SK-N-SH (cell line): ENCODE results near the gene NRM. TPM values are rescaled to one million over a fixed set of nuclear protein-coding genes. Genes with fewer than 3 reads are reported as not detected.
"Not testable (repeated sequence)": the region's sequence is repeated elsewhere in the genome, so short reads cannot be mapped to it uniquely, and the experiment has no call there.

Source experiments
- CTCF ChIA-PET: fragments of 300-600, 350-600 bp; formaldehyde crosslinking; extraction: SDS; loops from one replicate; lab custom pipeline; 2021; lab: Yijun Ruan, JAX
- POLR2A ChIA-PET: fragments of 350-600 bp; sonication (Branson Sonifier 250); formaldehyde crosslinking; extraction: SDS; loops from one replicate; lab custom pipeline; 2020; ENCODE audit warnings: antibody characterized with exemption, inconsistent platforms; lab: Yijun Ruan, JAX
- DNase-seq: peaks from one replicate; pipeline ENCODE4 v3.0.0; 2012
- H2AFZ ChIP-seq: fragments of 200-600 bp; sonication (generic); 2 replicates; pipeline ENCODE4 v1.8.1; 2016; ENCODE audit warnings: antibody characterized with exemption, mild to moderate bottlenecking, low read depth
- H3F3A ChIP-seq: fragments of 200-600 bp; sonication (generic); replicated peaks from 2 replicates; pipeline ENCODE3; 2016; ENCODE audit warnings: antibody characterized with exemption, mild to moderate bottlenecking; ENCODE audit not compliant: insufficient read depth
- H3K27ac ChIP-seq, 2 experiments: fragments of 200-500 bp in 1 of 2; fragments of 200-600 bp in 1 of 2; sonication (Bioruptor generic) in 1 of 2; sonication (generic), shearing (Covaris generic) in 1 of 2; 2 replicates each; pipeline versions ENCODE4 v1.5.1 to v1.6.1; 2014 to 2016; ENCODE audit warnings: low read depth in 2 of 2, inconsistent platforms in 1 of 2, low read length in 1 of 2, mild to moderate bottlenecking in 1 of 2, mixed read lengths in 1 of 2
- H3K27me3 ChIP-seq: fragments of 200-600 bp; sonication (generic), shearing (Covaris generic); 2 replicates; pipeline ENCODE4 v1.6.1; 2016; ENCODE audit warnings: mixed run types; ENCODE audit not compliant: insufficient read depth
- H3K36me3 ChIP-seq, 2 experiments: fragments of 200-500 bp in 1 of 2; fragments of 200-600 bp in 1 of 2; sonication (Bioruptor generic) in 1 of 2; sonication (generic) in 1 of 2; replicated peaks in 1 of 2; 2 replicates each; pipeline versions ENCODE3 to v1.5.1; 2014 to 2016; ENCODE audit warnings: low read length in 1 of 2, mild to moderate bottlenecking in 1 of 2; ENCODE audit not compliant: insufficient read depth in 2 of 2, control insufficient read depth in 1 of 2
- H3K4me1 ChIP-seq, 2 experiments: fragments of 200-500 bp in 1 of 2; fragments of 200-600 bp in 1 of 2; sonication (Bioruptor generic) in 1 of 2; sonication (generic), shearing (Covaris generic) in 1 of 2; 2 replicates each; pipeline versions ENCODE4 v1.5.1 to v1.6.1; 2014 to 2016; ENCODE audit warnings: low read depth in 1 of 2, low read length in 1 of 2, mixed run types in 1 of 2; ENCODE audit not compliant: insufficient read depth in 2 of 2, control insufficient read depth in 1 of 2
- H3K4me2 ChIP-seq: fragments of 200-600 bp; sonication (generic), shearing (Covaris generic); 2 replicates; pipeline ENCODE4 v1.6.1; 2017; ENCODE audit warnings: mixed run types
- H3K4me3 ChIP-seq, 2 experiments: fragments of 200-500 bp in 1 of 2; fragments of 200-600 bp in 1 of 2; sonication (Bioruptor generic) in 1 of 2; sonication (generic), shearing (Covaris generic) in 1 of 2; 2 replicates each; pipeline versions ENCODE4 v1.5.1 to v1.8.1; 2014 to 2016; ENCODE audit warnings: low read depth in 2 of 2, inconsistent platforms in 1 of 2, low read length in 1 of 2, mild to moderate bottlenecking in 1 of 2, mixed read lengths in 1 of 2, moderate library complexity in 1 of 2
- H3K79me2 ChIP-seq: fragments of 200-600 bp; sonication (generic); 2 replicates; pipeline ENCODE4 v1.8.1; 2017; ENCODE audit warnings: mild to moderate bottlenecking; ENCODE audit not compliant: insufficient read depth
- H3K9ac ChIP-seq: fragments of 200-600 bp; sonication (generic); 2 replicates; pipeline ENCODE4 v1.6.1; 2017; ENCODE audit warnings: mixed run types
- H3K9me2 ChIP-seq: fragments of 200-600 bp; sonication (generic); 2 replicates; pipeline ENCODE4 v1.6.1; 2017; ENCODE audit warnings: mixed run types
- H3K9me3 ChIP-seq: fragments of 200-600 bp; sonication (generic); 2 replicates; pipeline ENCODE4 v1.6.1; 2017; ENCODE audit warnings: mixed run types, mild to moderate bottlenecking, moderate library complexity
- H4K20me1 ChIP-seq: fragments of 200-600 bp; sonication (generic); 2 replicates; pipeline ENCODE4 v1.6.1; 2017; ENCODE audit warnings: mild to moderate bottlenecking, mixed run types; ENCODE audit not compliant: insufficient read depth
- MXI1 ChIP-seq: IDR thresholded peaks from 2 replicates; pipeline ENCODE4 v1.6.1; 2012; ENCODE audit warnings: mild to moderate bottlenecking, low read depth, low read length, improper control_type of control experiment
- PBX3 ChIP-seq: IDR thresholded peaks from 2 replicates; pipeline ENCODE4; 2012
- REST ChIP-seq: IDR thresholded peaks from 2 replicates; pipeline ENCODE4 v1.6.1; 2012; ENCODE audit warnings: mild to moderate bottlenecking, low read depth, low read length, moderate library complexity
- TEAD4 ChIP-seq: IDR thresholded peaks from 2 replicates; pipeline ENCODE4 v1.4.0; 2012; ENCODE audit warnings: mild to moderate bottlenecking, borderline replicate concordance; ENCODE audit not compliant: insufficient read depth
- USF1 ChIP-seq: IDR thresholded peaks from 2 replicates; pipeline ENCODE4 v1.4.0; 2012; ENCODE audit warnings: low read depth, borderline replicate concordance
- WGBS: methylation state at CpG from one replicate; pipeline ENCODE4 v1.1.6; 2017; ENCODE audit warnings: low lambda C conversion rate; 5-methylcytosine and 5-hydroxymethylcytosine counted together
- polyA plus RNA-seq, 3 experiments: library from polyadenylated mRNA; depleted of rRNA; stranded (reverse); fragments of >200 nt; gene quantifications; 2 replicates each; pipeline ENCODE4 v1.2.3, GENCODE V29; 2012
- TF ChIP-seq, protein P1 (sequence below): fragments of 200-600 bp; sonication (generic); IDR thresholded peaks from 2 replicates; pipeline ENCODE4 v1.6.1; 2017; ENCODE audit warnings: antibody characterized with exemption, mild to moderate bottlenecking, moderate library complexity

Gene NRM
- polyA plus RNA-seq, 1 of the 3 experiments (the other 2 are of a cell fraction), result 26.8 TPM

DNA sequence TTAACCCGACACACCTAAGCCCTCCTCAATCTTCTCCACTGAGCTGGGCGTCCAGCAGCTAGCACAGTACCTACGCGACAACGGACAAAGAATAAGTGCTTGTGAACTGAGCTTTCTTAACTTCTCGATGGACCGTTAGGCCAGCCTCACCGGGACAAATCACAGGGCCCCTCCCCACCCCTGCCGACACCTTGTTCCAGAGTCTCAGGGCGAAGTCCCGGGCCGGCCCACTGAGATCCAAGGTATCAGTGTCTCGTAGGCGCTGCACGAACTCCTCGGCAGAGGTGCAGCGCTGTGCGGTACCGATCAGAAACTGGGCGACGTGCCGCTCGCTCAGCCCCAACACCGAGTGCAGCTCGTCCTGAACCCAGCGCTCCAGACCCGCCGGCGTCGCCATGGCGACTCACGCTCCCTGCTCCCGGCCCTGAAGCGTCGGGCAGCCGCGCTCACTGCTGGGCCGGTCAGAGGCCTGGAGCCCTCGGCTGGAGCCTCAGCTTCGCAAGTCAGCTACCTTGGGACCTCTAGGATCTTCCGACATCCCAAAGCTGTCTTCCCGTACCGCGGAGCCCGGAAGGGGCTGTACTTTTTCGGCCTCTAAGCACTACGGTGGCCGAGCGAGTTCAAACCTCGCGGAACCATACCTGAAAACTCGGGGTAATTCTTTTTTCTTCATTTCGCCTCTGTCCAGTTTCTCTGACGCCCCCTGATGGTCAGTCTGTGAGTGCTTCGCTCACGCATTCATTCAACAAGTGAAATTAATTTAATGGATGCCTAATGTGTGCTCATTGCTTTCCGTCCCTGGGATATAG, 18.1 kb downstream of the NRM start, which contains the start of gene DHX16 (continued):
- TF ChIP-seq REST, result peak; percentile 18; the same call in 1 of the 2 replicates
- TF ChIP-seq MXI1, result peak; percentile 82
- no peak for TF ChIP-seq TEAD4
- TF ChIP-seq USF1, result no peak

DNA sequence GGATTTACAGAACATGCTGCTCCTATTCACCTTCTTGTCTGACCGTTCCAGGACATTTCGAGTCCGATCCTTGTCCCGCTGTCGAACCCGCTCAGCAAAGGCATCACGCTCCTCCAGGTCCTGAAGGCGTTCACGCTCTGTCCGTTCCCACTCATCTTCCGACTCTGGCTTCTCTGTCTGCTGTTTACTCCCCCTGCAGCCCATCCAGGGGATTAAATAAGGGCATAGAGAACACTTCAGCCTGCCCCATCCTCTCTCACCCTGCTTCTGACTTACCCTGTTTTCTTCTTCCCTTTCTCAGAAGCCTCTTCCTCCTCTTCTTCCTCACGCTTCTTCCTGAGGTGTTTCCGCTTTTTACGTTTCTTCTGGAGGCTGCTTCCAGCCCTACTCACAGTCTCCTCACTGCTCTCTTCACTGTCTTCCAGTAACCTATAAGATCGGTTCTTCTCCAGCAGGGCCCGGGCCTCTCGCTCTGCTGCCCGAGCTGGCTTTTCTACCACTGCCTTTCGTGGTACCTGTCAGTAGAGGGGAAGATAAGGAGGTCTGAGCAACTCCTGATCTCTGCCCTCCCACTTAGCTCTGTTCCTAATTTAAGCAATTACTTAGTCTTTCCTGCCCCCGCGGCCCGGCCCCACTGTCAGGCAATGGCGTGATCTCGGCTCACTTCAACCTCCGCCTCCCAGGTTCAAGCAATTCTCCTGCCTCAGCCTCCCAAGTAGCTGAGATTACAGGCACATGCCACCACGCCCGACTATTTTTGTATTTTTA, 19.8 kb downstream of the NRM start:
- no peak overlapping the region for H2AFZ ChIP-seq
- no peaks in the 10 kb centered on the region for H3K9me3 ChIP-seq
- peak overlapping the region; percentile 84; the same call in 1 of the 2 replicates for H3K9ac ChIP-seq
- peaks cover 36% of the 10 kb centered on the region for H3K79me2 ChIP-seq
- peak overlapping the region; percentile 80 for H3K4me2 ChIP-seq
- ChIA-PET POLR2A (no interaction called here), CTCF (interaction anchor here (1.1 to 29.8 kb wide), 5 partner anchors 11 to 73 kb away, joined by 3 to 838 read pairs (median 3); partner anchors contain the start of genes FLOT1, MDC1 and TUBB)
- H3K9me2 ChIP-seq, result no peaks in the 10 kb centered on the region
- H3K27me3 ChIP-seq, result no peaks in the 10 kb centered on the region
- H3K36me3 ChIP-seq, result peaks cover 33 to 37% of the 10 kb centered on the region in 2 experiments
- no peak overlapping the region for H3K27ac ChIP-seq
- no peak overlapping the region for H3K4me3 ChIP-seq
- peak; percentile 41 for DNase-seq
- H3F3A ChIP-seq, result peaks cover 21% of the 10 kb centered on the region
- no peaks in the 10 kb centered on the region for H4K20me1 ChIP-seq
- WGBS, result 87% methylated on average over 27 of the region's 27 CpGs
- peaks cover 0 to 5% of the 10 kb centered on the region in 2 experiments; a peak in 3 of 4 replicates for H3K4me1 ChIP-seq
- TF ChIP-seq, protein P1, sequence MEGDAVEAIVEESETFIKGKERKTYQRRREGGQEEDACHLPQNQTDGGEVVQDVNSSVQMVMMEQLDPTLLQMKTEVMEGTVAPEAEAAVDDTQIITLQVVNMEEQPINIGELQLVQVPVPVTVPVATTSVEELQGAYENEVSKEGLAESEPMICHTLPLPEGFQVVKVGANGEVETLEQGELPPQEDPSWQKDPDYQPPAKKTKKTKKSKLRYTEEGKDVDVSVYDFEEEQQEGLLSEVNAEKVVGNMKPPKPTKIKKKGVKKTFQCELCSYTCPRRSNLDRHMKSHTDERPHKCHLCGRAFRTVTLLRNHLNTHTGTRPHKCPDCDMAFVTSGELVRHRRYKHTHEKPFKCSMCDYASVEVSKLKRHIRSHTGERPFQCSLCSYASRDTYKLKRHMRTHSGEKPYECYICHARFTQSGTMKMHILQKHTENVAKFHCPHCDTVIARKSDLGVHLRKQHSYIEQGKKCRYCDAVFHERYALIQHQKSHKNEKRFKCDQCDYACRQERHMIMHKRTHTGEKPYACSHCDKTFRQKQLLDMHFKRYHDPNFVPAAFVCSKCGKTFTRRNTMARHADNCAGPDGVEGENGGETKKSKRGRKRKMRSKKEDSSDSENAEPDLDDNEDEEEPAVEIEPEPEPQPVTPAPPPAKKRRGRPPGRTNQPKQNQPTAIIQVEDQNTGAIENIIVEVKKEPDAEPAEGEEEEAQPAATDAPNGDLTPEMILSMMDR, result peak; percentile 35
- TF ChIP-seq PBX3, result no peak

- H3K9me2 ChIP-seq, H3K4me1 ChIP-seq, H3K4me3 ChIP-seq, H3K4me2 ChIP-seq, H2AFZ ChIP-seq, H3K9ac ChIP-seq, POLR2A ChIA-PET, H3K9me3 ChIP-seq, H3K27me3 ChIP-seq, DNase-seq, H4K20me1 ChIP-seq, H3K27ac ChIP-seq, H3F3A ChIP-seq: not testable (repeated sequence)
- CTCF ChIA-PET, result interaction anchor here (2.1 kb wide), 1 partner anchor 13 kb away, joined by 19 read pairs; no protein-coding TSS in a partner anchor
- peaks cover 66% of the 10 kb centered on the region in 2 experiments for H3K36me3 ChIP-seq
- WGBS, result 93% methylated on average over 2 of the region's 2 CpGs
- H3K79me2 ChIP-seq, result peaks cover 20% of the 10 kb centered on the region
These were observed 24.5 kb downstream of the NRM start for GRCh38 chr6:30666300-30666699.
